ENCODE results near the gene SYT11. TPM values are rescaled to one million over a fixed set of nuclear protein-coding genes. Genes with fewer than 3 reads are reported as not detected.
"Not testable (repeated sequence)": the region's sequence is repeated elsewhere in the genome, so short reads cannot be mapped to it uniquely, and the experiment has no call there.

SYT11 gene
- total RNA-seq, 1 donor: 48.6 TPM

DNA sequence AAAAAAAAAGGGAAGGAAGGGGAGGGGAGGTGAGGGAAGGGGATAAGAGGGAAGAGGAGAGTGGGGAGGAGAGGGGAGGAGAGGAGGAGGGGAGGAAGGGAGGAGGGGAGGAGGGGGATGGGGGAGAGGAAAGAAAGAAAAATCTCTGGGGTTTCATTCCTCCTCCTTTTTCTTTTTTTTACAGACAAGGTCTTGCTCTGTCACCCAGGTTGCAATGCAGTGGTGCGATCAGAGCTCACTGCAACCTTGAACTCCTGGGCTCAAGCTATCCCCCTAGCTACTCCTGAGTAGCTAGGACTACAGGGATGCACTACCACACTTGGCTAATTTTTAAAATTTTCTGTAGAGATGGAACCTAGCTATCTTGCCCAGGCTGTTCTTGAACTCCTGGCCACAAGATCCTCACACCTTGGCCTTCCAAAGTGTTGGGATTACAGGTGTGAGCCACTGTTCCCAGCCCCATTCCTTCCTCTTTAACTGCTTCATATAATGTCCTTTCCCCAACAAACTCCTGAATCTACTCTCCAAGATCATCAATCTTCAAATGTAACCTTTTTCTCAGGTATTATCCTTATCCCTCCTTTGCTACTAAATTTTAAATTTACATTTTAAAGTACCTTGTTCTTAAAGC lies 25.6 kb upstream of the SYT11 start:
- no peak overlapping the region for H3K4me3 ChIP-seq (ENCODE audit: low read depth, low read length)
- TF ChIP-seq, protein P1, sequence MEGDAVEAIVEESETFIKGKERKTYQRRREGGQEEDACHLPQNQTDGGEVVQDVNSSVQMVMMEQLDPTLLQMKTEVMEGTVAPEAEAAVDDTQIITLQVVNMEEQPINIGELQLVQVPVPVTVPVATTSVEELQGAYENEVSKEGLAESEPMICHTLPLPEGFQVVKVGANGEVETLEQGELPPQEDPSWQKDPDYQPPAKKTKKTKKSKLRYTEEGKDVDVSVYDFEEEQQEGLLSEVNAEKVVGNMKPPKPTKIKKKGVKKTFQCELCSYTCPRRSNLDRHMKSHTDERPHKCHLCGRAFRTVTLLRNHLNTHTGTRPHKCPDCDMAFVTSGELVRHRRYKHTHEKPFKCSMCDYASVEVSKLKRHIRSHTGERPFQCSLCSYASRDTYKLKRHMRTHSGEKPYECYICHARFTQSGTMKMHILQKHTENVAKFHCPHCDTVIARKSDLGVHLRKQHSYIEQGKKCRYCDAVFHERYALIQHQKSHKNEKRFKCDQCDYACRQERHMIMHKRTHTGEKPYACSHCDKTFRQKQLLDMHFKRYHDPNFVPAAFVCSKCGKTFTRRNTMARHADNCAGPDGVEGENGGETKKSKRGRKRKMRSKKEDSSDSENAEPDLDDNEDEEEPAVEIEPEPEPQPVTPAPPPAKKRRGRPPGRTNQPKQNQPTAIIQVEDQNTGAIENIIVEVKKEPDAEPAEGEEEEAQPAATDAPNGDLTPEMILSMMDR (IDR thresholded peaks at IDR 0.05; ENCODE audit: insufficient read depth, low read length): no peak
- no peak for DNase-seq (ENCODE audit: low read depth)

DNA sequence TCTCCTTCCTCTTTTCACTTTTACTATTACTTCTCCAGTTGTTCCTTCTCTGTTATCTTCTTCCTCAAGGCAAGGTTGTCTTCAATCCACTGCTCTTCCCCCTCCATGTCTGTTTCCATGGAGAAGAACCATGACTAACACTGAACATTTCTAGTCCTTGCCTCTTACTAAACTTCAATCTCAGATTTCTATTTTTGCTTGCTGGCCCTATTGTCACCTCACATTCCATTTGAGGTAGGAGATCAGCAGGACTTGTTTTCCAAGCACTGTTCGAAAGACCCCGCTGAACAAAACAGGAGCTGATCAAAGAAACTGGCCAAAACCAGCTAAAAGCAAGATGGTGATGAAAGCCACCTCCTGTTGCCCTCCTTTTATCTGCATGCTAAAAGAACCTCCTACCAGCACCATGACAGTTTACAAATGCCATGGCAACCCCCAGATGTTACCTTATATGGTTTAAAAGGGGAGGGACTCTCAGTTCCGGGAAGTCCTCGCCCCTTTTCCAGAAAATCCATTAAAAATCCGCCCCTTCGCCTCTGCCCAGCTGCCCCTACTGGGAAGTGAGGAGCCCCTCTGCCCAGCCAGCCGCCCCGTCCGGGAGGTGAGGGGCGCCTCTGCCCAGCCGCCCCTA lies 25.0 kb upstream of the SYT11 start:
- DNase-seq (ENCODE audit: low read depth): peak; percentile 52
- no peak overlapping the region for H3K4me3 ChIP-seq (ENCODE audit: low read depth, low read length)
- TF ChIP-seq, protein P1 (IDR thresholded peaks at IDR 0.05; ENCODE audit: insufficient read depth, low read length): no peak

DNA sequence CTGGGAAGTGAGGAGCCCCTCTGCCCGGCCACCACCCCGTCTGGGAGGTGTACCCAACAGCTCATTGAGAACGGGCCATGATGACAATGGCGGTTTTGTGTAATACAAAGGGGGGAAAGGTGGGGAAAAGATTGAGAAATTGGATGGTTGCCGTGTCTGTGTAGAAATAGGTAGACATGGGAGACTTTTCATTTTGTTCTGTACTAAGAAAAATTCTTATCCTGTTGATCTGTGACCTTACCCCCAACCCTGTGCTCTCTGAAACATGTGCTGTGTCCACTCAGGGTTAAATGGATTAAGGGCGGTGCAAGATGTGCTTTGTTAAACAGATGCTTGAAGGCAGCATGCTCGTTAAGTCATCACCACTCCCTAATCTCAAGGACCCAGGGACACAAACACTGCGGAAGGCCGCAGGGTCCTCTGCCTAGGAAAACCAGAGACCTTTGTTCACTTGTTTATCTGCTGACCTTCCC lies 24.4 kb upstream of the SYT11 start:
- not testable (repeated sequence) for H3K4me3 ChIP-seq (ENCODE audit: low read depth, low read length); DNase-seq (ENCODE audit: low read depth)

DNA sequence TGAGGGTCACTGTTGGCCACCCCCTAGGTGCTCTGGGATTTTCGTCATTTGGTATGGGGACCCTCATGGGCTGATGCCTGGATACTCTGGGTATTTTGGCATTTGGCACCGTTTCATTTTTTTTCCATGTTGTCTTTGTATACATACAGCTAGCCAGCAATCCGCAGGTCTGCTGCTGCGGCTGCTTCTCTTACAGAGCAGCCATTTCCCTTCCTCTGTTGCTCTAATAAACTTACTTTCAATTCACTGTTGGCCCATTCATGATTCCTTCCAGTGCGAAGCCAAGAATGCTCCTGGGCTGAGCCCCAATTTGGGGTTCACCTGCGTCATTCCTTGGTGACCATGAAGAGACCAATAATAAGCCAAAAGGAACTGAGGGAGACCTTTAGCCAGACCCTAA lies 23.8 kb upstream of the SYT11 start:
- H3K4me3 ChIP-seq (ENCODE audit: low read depth, low read length): no peak overlapping the region
- DNase-seq (ENCODE audit: low read depth): no peak
- TF ChIP-seq, protein P1 (IDR thresholded peaks at IDR 0.05; ENCODE audit: insufficient read depth, low read length): no peak

DNA sequence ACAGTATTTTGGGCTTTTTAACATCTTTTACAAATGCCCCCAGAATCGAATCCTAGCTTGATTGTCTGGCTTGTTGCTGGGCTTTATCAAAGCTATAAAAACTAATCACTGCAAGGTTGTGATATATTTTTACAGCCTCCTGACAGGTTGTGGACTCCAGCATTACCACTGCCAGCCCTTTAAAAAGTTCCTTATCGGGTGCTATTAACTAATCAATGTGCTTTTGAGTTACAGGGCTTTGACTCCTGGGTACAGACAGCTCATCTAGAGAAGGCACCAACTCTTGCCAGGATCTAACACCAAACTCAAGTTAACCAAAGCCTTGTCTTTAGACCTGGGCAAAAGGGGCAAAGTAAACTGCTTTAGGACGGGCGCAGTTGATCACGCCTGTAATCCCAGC lies 19.0 kb upstream of the SYT11 start:
- H3K4me3 ChIP-seq (ENCODE audit: low read depth, low read length): no peak overlapping the region
- TF ChIP-seq, protein P1 (IDR thresholded peaks at IDR 0.05; ENCODE audit: insufficient read depth, low read length): no peak
- no peak for DNase-seq (ENCODE audit: low read depth)

DNA sequence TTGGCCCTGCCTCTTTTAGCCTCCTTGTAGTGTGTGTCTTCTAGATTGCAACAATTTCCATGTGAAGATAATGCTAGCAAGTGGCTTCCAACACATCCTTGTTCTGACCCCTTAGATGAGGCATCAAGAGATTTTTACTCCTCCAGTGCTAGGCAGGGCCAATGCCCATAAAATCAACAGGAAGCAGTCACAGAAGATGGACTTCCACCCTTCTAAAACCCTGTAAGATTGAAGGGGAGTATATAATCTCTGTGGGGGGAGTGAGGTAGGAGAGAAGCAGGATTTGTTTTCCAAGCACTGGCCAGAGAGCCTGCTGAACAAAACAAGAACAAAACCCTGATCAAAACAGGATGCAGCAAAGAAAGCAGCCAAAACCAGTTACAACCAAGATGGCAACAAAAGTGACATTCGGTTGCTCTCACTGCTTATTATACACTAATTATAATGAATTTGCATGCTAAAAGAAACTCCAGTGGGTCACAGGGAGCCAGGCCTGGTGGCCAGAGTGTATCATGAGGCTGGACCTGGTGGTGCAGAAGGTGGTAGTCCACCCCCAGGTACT lies 14.4 kb upstream of the SYT11 start:
- TF ChIP-seq, protein P1 (IDR thresholded peaks at IDR 0.05; ENCODE audit: insufficient read depth, low read length): no peak
- DNase-seq (ENCODE audit: low read depth): no peak
- no peak overlapping the region for H3K4me3 ChIP-seq (ENCODE audit: low read depth, low read length)

DNA sequence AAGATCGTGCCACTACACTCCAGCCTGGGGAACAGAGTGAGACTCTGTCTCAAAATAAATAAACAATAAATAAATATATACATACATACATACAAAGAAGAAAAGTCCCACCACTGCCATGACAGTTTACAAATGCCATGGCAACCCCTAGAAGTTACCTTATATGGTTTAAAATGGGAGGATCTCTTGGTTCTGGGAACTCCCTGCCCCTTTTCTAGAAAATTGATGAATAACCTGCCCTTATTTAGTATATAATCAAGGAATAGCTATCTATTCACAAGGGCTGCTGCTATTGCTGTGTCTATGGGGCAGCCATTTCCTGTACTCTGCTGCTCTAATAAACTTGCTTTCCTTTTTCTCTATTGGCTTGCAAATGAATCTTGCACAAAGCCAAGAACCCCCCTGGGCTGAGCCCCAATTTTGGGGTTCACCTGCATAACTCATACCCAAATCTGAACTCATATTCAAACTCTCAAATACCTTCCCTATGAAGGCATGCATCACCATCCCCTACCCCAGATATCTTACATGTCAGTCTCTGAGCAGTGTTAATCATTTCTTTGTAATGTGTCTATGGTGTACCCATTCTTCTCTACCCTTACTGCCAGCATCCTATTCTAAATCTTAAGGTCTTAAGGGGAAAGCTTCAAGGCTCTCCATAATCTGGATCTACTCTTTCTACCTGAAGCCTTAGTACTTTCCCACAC lies 11.4 kb upstream of the SYT11 start:
- no peak overlapping the region for H3K4me3 ChIP-seq (ENCODE audit: low read depth, low read length)
- TF ChIP-seq, protein P1 (IDR thresholded peaks at IDR 0.05; ENCODE audit: insufficient read depth, low read length): no peak
- no peak for DNase-seq (ENCODE audit: low read depth)

Measured in fibroblast of the aortic adventitia (primary cell).